MCF 10A (cell line): ENCODE measurements around the gene OARD1. TPM values are rescaled to one million over a fixed set of nuclear protein-coding genes. Genes with fewer than 3 reads are reported as not detected.

Experiments
- BruUV-seq: library from RNA; stranded (reverse); fragments of 400-500 nt; replicated peaks from 2 replicates; lab custom pipeline; 2021; lab: Mats Ljungman, UMichigan
- CTCF ChIA-PET: fragments of 300-600 bp; sonication (Branson Sonifier 250); formaldehyde crosslinking; extraction: SDS; loops from one replicate; lab custom pipeline; 2021; ENCODE audit warnings: antibody characterized with exemption, inconsistent platforms; lab: Yijun Ruan, JAX
- POLR2A ChIA-PET: fragments of 300-600, 350-650 bp; sonication (Branson Sonifier 250); formaldehyde crosslinking; extraction: SDS; loops from one replicate; lab custom pipeline; 2020; ENCODE audit warnings: antibody characterized with exemption, inconsistent platforms; lab: Yijun Ruan, JAX
- DNase-seq: peaks from one replicate; pipeline ENCODE4 v3.0.0-alpha.2; 2018; ENCODE audit not compliant: unreplicated experiment
- H3K27ac Mint-ChIP-seq: one replicate; pipeline ENCODE4 v1.8.0; 2022; ENCODE audit warnings: mild to moderate bottlenecking, low read depth, mixed read lengths; ENCODE audit not compliant: unreplicated experiment
- H3K27me3 Mint-ChIP-seq: one replicate; pipeline ENCODE4 v1.8.0; 2022; ENCODE audit warnings: mixed read lengths; ENCODE audit not compliant: insufficient read depth, unreplicated experiment
- H3K36me3 Mint-ChIP-seq: one replicate; pipeline ENCODE4 v1.8.0; 2022; ENCODE audit warnings: mild to moderate bottlenecking, moderate library complexity, mixed read lengths; ENCODE audit not compliant: insufficient read depth, unreplicated experiment
- H3K4me1 Mint-ChIP-seq: one replicate; pipeline ENCODE4 v1.8.0; 2022; ENCODE audit warnings: mixed read lengths; ENCODE audit not compliant: insufficient read depth, unreplicated experiment
- H3K4me3 Mint-ChIP-seq: one replicate; pipeline ENCODE4 v1.8.0; 2022; ENCODE audit warnings: mild to moderate bottlenecking, moderate library complexity, mixed read lengths; ENCODE audit not compliant: unreplicated experiment
- H3K9me3 Mint-ChIP-seq: one replicate; pipeline ENCODE4 v1.8.0; 2022; ENCODE audit warnings: mixed read lengths; ENCODE audit not compliant: unreplicated experiment
- CTCF ChIP-seq: fragments of 200-600 bp; IDR thresholded peaks from one replicate; pipeline ENCODE4 v1.8.0; 2022; ENCODE audit warnings: antibody characterized with exemption, mild to moderate bottlenecking; ENCODE audit not compliant: unreplicated experiment
- intact Hi-C: fragments of 100-400 bp; cut with micrococcal nuclease; formaldehyde crosslinking; loops from 2 replicates; pipeline ENCODE4 v1.14.1; 2022
- total RNA-seq: library from RNA; stranded (reverse); gene quantifications from 2 replicates; pipeline ENCODE4 v1.2.3, GENCODE V29; 2022

Gene OARD1
- total RNA-seq, 1 experiment from 2014 or later = 28.0 TPM

GRCh38 chr6:41073203-41073967 is 1.2 kb upstream of the OARD1 start:
- ChIA-PET POLR2A (interaction anchor here (0.8 to 1.5 kb wide), 8 partner anchors 10 to 247 kb away, joined by 3 to 9 read pairs (median 4); no protein-coding TSS in a partner anchor), CTCF (interaction anchor here (0.6 to 1.0 kb wide), 2 partner anchors 34 to 223 kb away, joined by 3 to 5 read pairs; partner anchors contain the start of gene UNC5CL)
- Mint-ChIP-seq H3K9me3 (no peaks in the 10 kb centered on the region), H3K27me3 (no peaks in the 10 kb centered on the region), H3K36me3 (peaks cover 20% of the 10 kb centered on the region), H3K4me1 (peaks cover 37% of the 10 kb centered on the region), H3K4me3 (peak overlapping the region; percentile 85), H3K27ac (peak overlapping the region; percentile 95)
- no TSS peak for BruUV-seq
- DNase-seq = peak; percentile 85
- peak; percentile 23 for TF ChIP-seq CTCF
- intact Hi-C loops = loop anchor here (5.0 kb wide), 2 partner anchors 109 to 1726 kb away; no protein-coding TSS in a partner anchor

- H3K27me3 Mint-ChIP-seq = no peaks in the 10 kb centered on the region
- no peaks in the 10 kb centered on the region for H3K9me3 Mint-ChIP-seq
- CTCF ChIA-PET = interaction anchor here (0.6 to 1.1 kb wide), 4 partner anchors 20 to 223 kb away, joined by 3 to 5 read pairs (median 4); partner anchors contain the start of gene UNC5CL
- no TSS peak for BruUV-seq
- intact Hi-C loops = loop anchor here (5.0 kb wide), 2 partner anchors 109 to 1726 kb away; no protein-coding TSS in a partner anchor
- POLR2A ChIA-PET = interaction anchor here (0.7 to 1.5 kb wide), 14 partner anchors 11 to 1645 kb away, joined by 3 to 9 read pairs (median 3); no protein-coding TSS in a partner anchor
- TF ChIP-seq CTCF = no peak
- H3K27ac Mint-ChIP-seq = peak within 1 kb of the TSS; percentile 95
- DNase-seq = no peak
- peak within 1 kb of the TSS; percentile 85 for H3K4me3 Mint-ChIP-seq
- peaks cover 32% of the 10 kb centered on the region for H3K4me1 Mint-ChIP-seq
- H3K36me3 Mint-ChIP-seq = peaks cover 22% of the 10 kb centered on the region
Measured at GRCh38 chr6:41072836-41073202, 663 bp upstream of the OARD1 start, which contains the start of gene NFYA. TSS of gene NFYA (plus strand) at chr6:41072974. CDS start at chr6:41079090, 6,116 bp downstream.

- no peak for TF ChIP-seq CTCF
- H3K27ac Mint-ChIP-seq = peak overlapping the region; percentile 95
- ChIA-PET POLR2A (interaction anchor here (0.7 to 1.6 kb wide), 8 partner anchors 11 to 642 kb away, joined by 3 to 12 read pairs (median 5); no protein-coding TSS in a partner anchor), CTCF (interaction anchor here (1.1 to 4.7 kb wide), 6 partner anchors 16 to 1694 kb away, joined by 3 to 38 read pairs (median 4); no protein-coding TSS in a partner anchor)
- H3K4me3 Mint-ChIP-seq = peak overlapping the region; percentile 85
- intact Hi-C loops = loop anchor here (5.0 kb wide), 2 partner anchors 111 to 1724 kb away; no protein-coding TSS in a partner anchor
- BruUV-seq = TSS peak; percentile 36
- DNase-seq = no peak
- no peaks in the 10 kb centered on the region for H3K9me3 Mint-ChIP-seq
- H3K4me1 Mint-ChIP-seq = peaks cover 33% of the 10 kb centered on the region
- H3K36me3 Mint-ChIP-seq = peaks cover 35% of the 10 kb centered on the region
- H3K27me3 Mint-ChIP-seq = no peaks in the 10 kb centered on the region
Measured at GRCh38 chr6:41071501-41071922, 644 bp downstream of the OARD1 start.

- H3K9me3 Mint-ChIP-seq = no peaks in the 10 kb centered on the region
- ChIA-PET CTCF (interaction anchor here (0.7 to 4.7 kb wide), 8 partner anchors 11 to 1262 kb away, joined by 3 to 38 read pairs (median 3); partner anchors contain the start of gene UNC5CL), POLR2A (no interaction called here)
- H3K36me3 Mint-ChIP-seq = peaks cover 71% of the 10 kb centered on the region
- peak; percentile 70 for TF ChIP-seq CTCF
- intact Hi-C loops = loop anchor here (1.0 to 2.0 kb wide), 4 partner anchors 38 to 1086 kb away; no protein-coding TSS in a partner anchor
- H3K27me3 Mint-ChIP-seq = no peaks in the 10 kb centered on the region
- peaks cover 15% of the 10 kb centered on the region for H3K4me1 Mint-ChIP-seq
- peak; percentile 75 for DNase-seq
- no TSS peak for BruUV-seq
- H3K4me3 Mint-ChIP-seq = no peak overlapping the region
- H3K27ac Mint-ChIP-seq = peak overlapping the region; percentile 79
Measured at GRCh38 chr6:41066867-41067304, 5.3 kb downstream of the OARD1 start.
